GM21737 (cell line): Measurements from ENCODE around the gene CMYA5.
"Not testable (repeated sequence)": the region's sequence is repeated elsewhere in the genome, so short reads cannot be mapped to it uniquely, and the experiment has no call there.

Experiments
- ATAC-seq: cut with Tn5 transposase; IDR thresholded peaks from one replicate; pipeline ENCODE4 v1.9.1; 2021; ENCODE audit warnings: mild to moderate bottlenecking, moderate library complexity; ENCODE audit not compliant: unreplicated experiment

CMYA5 gene

DNA sequence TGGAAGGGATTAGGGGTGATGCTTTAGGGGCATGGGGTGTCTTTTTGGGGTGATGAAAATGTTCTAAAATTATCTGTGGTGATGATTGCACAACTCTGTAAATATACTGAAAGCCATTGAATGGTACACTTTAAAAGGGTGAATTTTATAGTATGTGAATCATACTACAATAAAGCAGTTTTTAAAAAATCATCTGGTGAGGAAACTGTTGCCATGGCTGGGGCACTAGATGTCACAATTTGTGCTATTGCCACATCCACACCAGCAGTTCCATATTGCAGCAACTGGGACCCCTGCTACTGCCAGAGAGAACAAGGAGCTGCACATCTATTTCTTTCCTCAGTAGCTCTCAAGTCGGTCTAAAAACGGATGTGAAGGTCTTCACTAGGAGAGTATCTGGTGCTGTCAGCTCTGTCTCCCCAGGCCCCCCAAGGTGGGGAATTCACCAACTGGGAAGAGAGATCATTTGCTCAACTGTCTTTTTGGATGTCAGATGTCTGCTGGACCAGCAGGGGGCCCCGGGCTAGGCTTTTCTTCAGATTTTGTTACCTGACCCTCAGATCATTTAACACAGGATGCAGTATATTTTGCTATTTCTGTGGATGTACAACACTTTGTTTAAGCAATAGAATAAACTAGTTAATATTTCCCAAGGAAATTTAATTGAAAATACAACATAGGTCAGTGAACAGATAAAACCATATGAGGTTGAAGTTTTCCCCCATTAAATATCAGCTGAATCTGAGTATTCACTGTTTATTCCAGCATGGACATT lies 13.2 kb downstream of the CMYA5 start:
- no peak for ATAC-seq

DNA sequence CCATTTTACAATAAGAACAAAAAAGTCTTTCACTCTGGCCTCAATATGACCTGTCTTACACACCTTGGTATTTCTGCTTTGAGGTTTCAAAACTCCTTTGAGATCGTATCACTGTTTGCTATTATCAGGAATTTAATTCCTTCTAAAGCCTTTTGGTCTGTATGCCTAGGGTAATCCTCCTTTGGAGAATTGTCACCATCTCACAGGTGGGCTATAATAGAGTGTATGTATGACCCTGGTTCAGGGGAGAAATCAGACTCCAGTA lies 13.7 kb downstream of the CMYA5 start:
- no peak for ATAC-seq

DNA sequence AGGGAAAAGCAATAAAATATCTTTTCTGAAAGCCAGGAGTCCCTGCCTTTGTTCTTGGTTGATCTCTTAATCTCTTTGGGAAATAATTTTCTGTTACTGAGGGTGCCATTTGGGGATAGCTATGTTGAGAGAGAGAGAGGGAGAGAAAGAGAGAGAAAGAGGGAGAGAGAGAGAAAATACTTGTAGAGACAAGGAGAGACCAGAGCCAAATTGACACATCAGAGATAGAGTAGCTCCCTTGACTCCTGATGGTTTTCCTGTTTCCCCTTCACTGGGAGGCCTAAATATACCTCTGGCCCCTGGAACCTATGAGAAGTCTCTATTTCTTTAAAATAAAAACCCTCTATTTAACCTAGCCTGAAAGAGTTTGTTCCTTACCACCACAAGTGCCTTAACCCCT lies 14.9 kb downstream of the CMYA5 start:
- ATAC-seq, result no peak

DNA sequence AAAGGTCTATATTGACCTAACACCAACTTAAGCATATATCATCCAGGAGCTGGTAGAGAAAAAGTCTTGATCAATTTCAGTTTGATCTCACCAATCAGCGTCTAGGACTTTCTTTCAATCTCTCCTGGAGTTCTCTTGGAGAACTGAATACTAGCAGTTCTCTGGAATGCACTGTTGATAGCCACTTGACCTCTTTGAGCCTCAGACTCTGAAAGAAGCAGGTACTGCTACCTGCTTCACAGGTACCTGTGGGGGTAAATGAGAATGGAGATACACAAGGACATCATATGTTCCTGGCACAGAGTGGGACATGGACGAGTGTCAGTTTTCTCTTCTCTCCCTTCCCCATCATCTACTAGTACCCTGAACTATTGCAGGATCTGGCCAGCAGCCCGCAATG lies 16.0 kb downstream of the CMYA5 start:
- ATAC-seq, result no peak

DNA sequence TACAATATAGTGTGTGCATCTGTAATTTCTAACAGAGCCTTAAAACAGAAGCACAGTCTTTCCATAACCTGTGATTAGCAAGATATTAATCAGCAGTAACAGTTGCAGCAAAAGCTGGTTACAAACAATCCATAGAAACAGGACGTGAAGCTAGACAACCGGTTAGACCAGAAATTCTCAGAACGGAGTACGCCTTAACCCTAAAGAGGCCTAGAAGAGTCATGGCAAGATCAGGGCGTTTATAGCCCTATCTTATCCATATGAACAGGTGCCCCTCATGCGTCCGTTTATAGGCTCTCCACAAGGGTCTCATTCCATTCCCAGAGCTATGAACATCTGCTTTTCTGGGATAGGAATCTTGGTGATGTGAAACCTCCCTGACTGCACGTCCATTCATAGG lies 16.7 kb downstream of the CMYA5 start:
- not testable (repeated sequence) for ATAC-seq

GRCh38 chr5:79707535-79707934 lies 17.9 kb downstream of the CMYA5 start:
- no peak for ATAC-seq

DNA sequence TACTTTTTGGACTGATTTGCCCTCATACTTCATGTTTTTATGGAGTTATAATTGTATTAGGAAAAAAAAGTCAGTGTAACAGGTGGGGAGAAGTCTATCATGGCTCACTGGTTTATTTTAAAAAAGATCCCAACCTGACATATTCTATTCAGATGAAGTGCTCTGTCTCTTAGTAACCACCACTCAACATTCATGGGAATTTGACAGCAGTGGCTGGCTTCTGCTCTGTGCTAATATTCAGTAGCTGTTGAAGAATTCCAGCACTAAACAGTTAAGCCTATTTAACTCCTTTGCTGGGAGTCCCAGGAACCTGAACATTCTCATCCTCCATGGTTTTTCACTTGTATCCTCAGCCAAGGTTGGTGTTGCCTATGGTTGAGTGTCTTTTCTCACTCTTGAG lies 23.1 kb downstream of the CMYA5 start:
- no peak for ATAC-seq

GRCh38 chr5:79713727-79714126 lies 24.1 kb downstream of the CMYA5 start:
- no peak for ATAC-seq

GRCh38 chr5:79716839-79717238 lies 27.2 kb downstream of the CMYA5 start:
- no peak for ATAC-seq

GRCh38 chr5:79720096-79720495 lies 30.5 kb downstream of the CMYA5 start:
- no peak for ATAC-seq

GRCh38 chr5:79727451-79728355 lies 38.1 kb downstream of the CMYA5 start:
- ATAC-seq, result no peak

- ATAC-seq, result no peak
Measured at GRCh38 chr5:79728396-79728795, 38.8 kb downstream of the CMYA5 start.

GRCh38 chr5:79729679-79730078 lies 40.0 kb downstream of the CMYA5 start:
- no peak for ATAC-seq

- no peak for ATAC-seq
Measured at GRCh38 chr5:79730564-79730963, 40.9 kb downstream of the CMYA5 start.

- no peak for ATAC-seq
Measured at GRCh38 chr5:79731775-79732174, 42.1 kb downstream of the CMYA5 start.

- no peak for ATAC-seq
Measured at GRCh38 chr5:79736528-79737514, 47.2 kb downstream of the CMYA5 start.

- ATAC-seq, result no peak
Measured at GRCh38 chr5:79738349-79738748, 48.7 kb downstream of the CMYA5 start.

DNA sequence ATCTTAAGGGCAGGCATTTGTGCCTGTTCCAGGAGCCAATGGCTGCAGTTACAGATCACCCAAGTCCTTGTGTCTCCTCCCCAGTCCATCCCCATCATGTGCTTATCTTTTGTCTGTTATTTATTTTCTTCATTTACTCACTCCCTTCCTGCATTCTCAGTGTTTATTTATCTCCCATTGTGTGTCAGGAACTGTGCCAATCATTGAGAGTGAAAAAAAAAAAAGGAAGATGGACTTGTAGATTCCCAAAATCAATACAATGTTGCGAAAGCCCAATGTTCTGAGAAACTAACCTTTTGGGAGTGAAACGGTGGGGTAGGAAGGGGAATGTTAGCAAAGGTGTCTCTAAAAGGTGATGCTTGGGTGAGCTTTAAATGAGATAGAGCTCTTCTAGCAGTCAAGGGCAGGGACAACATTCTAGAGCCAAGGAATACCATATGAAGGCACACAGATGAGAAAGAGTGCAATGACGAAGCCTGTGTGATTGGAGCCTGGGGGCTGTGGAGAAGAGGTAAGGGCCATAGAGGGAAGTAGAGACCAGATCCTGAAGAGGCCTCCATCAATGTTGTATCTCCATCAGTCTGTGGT lies 53.0 kb downstream of the CMYA5 start:
- no peak for ATAC-seq

GRCh38 chr5:79743846-79744605 lies 54.4 kb downstream of the CMYA5 start:
- no peak for ATAC-seq

GRCh38 chr5:79745255-79745654 lies 55.6 kb downstream of the CMYA5 start:
- no peak for ATAC-seq
